H1 (cell line): ENCODE measurements around the gene CDKN2A.

ENCODE experiments used
- CHD2 ChIP-seq: IDR thresholded peaks from 2 replicates; pipeline ENCODE4 v1.6.1; 2012; ENCODE audit warnings: low read length, improper control_type of control experiment
- CREB1 ChIP-seq: IDR thresholded peaks from 2 replicates; pipeline ENCODE4 v1.6.1; 2012; ENCODE audit warnings: inconsistent platforms
- CTCF ChIP-seq, 3 experiments: IDR thresholded peaks; 1 replicate in 2 of 3; 2 replicates in 1 of 3; pipeline versions ENCODE4 v1.5.1 to v1.6.1; 2011; ENCODE audit warnings: low read length in 3 of 3, mild to moderate bottlenecking in 3 of 3, inconsistent platforms in 2 of 3, low read depth in 1 of 3, moderate library complexity in 1 of 3; ENCODE audit not compliant: insufficient read depth in 1 of 3; ENCODE audit errors: control extremely low read depth in 1 of 3
- EZH2 ChIP-seq: fragments of 200-600 bp; sonication (generic); IDR thresholded peaks from 2 replicates; pipeline ENCODE4 v1.7.1; 2012; ENCODE audit warnings: low read depth, mild to moderate bottlenecking, moderate library complexity, low read length, inconsistent platforms; ENCODE audit not compliant: severe bottlenecking
- GABPA ChIP-seq: IDR thresholded peaks from 2 replicates; pipeline ENCODE4 v1.6.1; 2011; ENCODE audit warnings: mild to moderate bottlenecking, low read length, moderate library complexity, borderline replicate concordance; ENCODE audit not compliant: insufficient read depth
- KDM1A ChIP-seq: fragments of 200-600, 300-600 bp; sonication (generic); IDR thresholded peaks from 2 replicates; pipeline ENCODE4 v1.7.1; 2016; ENCODE audit warnings: mild to moderate bottlenecking, low read length, borderline replicate concordance
- KDM5A ChIP-seq: fragments of 200-600 bp; IDR thresholded peaks from 2 replicates; pipeline ENCODE4 v1.7.1; 2012; ENCODE audit warnings: mild to moderate bottlenecking, low read length, inconsistent platforms, mixed read lengths
- NRF1 ChIP-seq: IDR thresholded peaks from 2 replicates; pipeline ENCODE4 v1.6.1; 2011; ENCODE audit warnings: mild to moderate bottlenecking, low read depth, low read length, improper control_type of control experiment
- POLR2A ChIP-seq, 2 experiments: IDR thresholded peaks; 1 replicate in 1 of 2; 2 replicates in 1 of 2; pipeline ENCODE4 v1.6.1; 2011; ENCODE audit warnings: low read depth in 2 of 2, low read length in 2 of 2, mild to moderate bottlenecking in 2 of 2; ENCODE audit errors: control extremely low read depth in 1 of 2
- RBBP5 ChIP-seq: IDR thresholded peaks from 2 replicates; pipeline ENCODE4 v1.7.1; 2012; ENCODE audit warnings: low read depth, mild to moderate bottlenecking, inconsistent platforms, low read length, moderate library complexity, borderline replicate concordance
- SRF ChIP-seq: IDR thresholded peaks from 2 replicates; pipeline ENCODE4 v1.6.1; 2011; ENCODE audit warnings: mild to moderate bottlenecking, low read depth, low read length, moderate library complexity
- TAF1 ChIP-seq: IDR thresholded peaks from 2 replicates; pipeline ENCODE4 v1.6.1; 2011; ENCODE audit warnings: mild to moderate bottlenecking, low read depth, low read length
- TEAD4 ChIP-seq: IDR thresholded peaks from 2 replicates; pipeline ENCODE4 v1.6.1; 2012; ENCODE audit warnings: low read depth, low read length, inconsistent platforms, mixed read lengths
- TF ChIP-seq, protein P1 (sequence below): IDR thresholded peaks from 2 replicates; pipeline ENCODE4 v1.6.1; 2011; ENCODE audit warnings: low read length, improper control_type of control experiment

DNA sequence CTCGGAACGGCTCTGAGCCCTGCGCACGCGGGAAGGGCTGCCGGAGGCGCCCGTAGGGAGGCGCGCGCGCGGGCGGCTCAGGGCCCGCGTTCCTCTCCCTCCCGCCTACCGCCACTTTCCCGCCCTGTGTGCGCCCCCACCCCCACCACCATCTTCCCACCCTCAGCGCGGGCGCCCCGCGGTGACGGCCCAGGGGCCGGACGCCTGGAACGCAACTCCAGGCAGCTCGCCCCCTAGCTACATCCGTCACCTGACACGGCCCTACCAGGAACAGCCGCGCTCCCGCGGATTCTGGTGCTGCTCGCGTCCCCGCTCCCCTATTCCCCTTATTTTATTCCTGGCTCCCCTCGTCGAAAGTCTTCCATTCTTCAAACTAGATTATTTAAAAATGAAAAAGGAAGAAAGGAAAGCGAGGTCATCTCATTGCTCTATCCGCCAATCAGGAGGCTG, 389 bp upstream of the CDKN2A start, which contains the start of gene CDKN2B-AS1:
- no peak for TF ChIP-seq CTCF (IDR thresholded peaks at IDR 0.05; ENCODE audit: control extremely low read depth in 1 of 3, insufficient read depth in 1 of 3, low read depth in 1 of 3, low read length in 3 of 3)
- TF ChIP-seq TAF1: no peak
- no peak for TF ChIP-seq CREB1
- no peak for TF ChIP-seq NRF1
- TF ChIP-seq, protein P1, sequence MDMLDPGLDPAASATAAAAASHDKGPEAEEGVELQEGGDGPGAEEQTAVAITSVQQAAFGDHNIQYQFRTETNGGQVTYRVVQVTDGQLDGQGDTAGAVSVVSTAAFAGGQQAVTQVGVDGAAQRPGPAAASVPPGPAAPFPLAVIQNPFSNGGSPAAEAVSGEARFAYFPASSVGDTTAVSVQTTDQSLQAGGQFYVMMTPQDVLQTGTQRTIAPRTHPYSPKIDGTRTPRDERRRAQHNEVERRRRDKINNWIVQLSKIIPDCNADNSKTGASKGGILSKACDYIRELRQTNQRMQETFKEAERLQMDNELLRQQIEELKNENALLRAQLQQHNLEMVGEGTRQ: peak; percentile 28; the same call in 1 of the 2 replicates
- no peak for TF ChIP-seq TEAD4
- TF ChIP-seq EZH2: no peak
- TF ChIP-seq GABPA: no peak
- no peak for TF ChIP-seq POLR2A (IDR thresholded peaks at IDR 0.05; ENCODE audit: control extremely low read depth in 1 of 2, low read depth in 2 of 2, low read length in 2 of 2)
- no peak for TF ChIP-seq RBBP5
- no peak for TF ChIP-seq CHD2
- TF ChIP-seq SRF: no peak
- TF ChIP-seq KDM1A: no peak
- no peak for TF ChIP-seq KDM5A
